Suprapubic skin (tissue), 4 donors: ENCODE data around the gene ATP6AP2.

Source experiments
- EP300 ChIP-seq: sonication (generic); formaldehyde crosslinking; IDR thresholded peaks from one replicate; pipeline ENCODE4 v1.6.1; 2017; ENCODE audit warnings: antibody characterized with exemption
- POLR2A ChIP-seq, 2 donors: fragments of 450-650 bp; IDR thresholded peaks; one replicate each; pipeline ENCODE4 v1.6.1; 2017; ENCODE audit warnings: antibody characterized with exemption in 2 of 2, mild to moderate bottlenecking in 2 of 2, moderate library complexity in 2 of 2
- POLR2AphosphoS5 ChIP-seq, 3 donors: sonication (generic); formaldehyde crosslinking; IDR thresholded peaks; one replicate each; pipeline ENCODE4 v1.6.1; 2017; ENCODE audit warnings: antibody characterized with exemption in 3 of 3
- TF ChIP-seq, protein P1 (sequence below), 2 donors: fragments of 200-600 bp in 1 of 2; fragments of 450-650 bp in 1 of 2; sonication (generic) in 1 of 2; IDR thresholded peaks; one replicate each; pipeline ENCODE4 v1.5.1; 2016 to 2019; ENCODE audit warnings: antibody characterized with exemption in 2 of 2, mild to moderate bottlenecking in 1 of 2, moderate library complexity in 1 of 2

DNA sequence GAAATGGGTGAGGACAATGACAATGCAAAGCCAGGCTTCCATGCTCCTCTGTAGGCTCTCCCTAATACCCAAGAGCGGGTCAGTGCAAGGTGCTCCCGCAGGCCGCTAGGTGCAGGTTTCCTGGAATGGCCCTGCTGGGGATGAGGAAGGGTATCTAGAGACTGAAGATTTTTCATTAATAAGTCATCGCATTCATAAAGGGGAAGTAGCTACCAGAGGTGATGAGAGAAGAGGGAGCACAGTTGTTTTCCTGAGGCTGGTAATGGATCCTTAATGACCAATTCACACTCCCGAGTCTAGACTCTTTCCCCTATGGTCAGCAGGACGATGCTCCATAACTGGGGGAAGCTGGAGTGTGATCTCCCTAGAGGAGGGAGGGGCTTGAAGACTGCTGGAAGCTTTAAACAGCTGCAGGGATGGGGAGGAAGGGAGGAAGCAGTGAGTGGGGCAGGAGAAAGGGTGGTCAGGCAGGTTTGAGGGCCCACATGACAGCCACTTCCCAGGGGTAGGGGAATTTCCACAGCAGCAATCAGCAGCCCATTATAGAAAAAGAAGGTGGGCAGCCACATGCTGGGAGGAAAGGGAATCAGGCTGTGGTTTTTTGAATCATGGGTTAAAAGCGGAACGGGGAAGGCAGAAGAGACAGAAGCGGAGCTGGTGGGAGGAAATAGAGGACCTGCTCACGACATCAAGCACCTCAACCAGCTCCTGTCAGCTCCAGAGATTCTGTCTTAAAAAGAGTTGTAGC lies 10.2 kb upstream of the ATP6AP2 start:
- no peak for TF ChIP-seq POLR2A (IDR thresholded peaks at IDR 0.05)
- TF ChIP-seq, protein P1, sequence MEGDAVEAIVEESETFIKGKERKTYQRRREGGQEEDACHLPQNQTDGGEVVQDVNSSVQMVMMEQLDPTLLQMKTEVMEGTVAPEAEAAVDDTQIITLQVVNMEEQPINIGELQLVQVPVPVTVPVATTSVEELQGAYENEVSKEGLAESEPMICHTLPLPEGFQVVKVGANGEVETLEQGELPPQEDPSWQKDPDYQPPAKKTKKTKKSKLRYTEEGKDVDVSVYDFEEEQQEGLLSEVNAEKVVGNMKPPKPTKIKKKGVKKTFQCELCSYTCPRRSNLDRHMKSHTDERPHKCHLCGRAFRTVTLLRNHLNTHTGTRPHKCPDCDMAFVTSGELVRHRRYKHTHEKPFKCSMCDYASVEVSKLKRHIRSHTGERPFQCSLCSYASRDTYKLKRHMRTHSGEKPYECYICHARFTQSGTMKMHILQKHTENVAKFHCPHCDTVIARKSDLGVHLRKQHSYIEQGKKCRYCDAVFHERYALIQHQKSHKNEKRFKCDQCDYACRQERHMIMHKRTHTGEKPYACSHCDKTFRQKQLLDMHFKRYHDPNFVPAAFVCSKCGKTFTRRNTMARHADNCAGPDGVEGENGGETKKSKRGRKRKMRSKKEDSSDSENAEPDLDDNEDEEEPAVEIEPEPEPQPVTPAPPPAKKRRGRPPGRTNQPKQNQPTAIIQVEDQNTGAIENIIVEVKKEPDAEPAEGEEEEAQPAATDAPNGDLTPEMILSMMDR (IDR thresholded peaks at IDR 0.05): no peak
- no peak for TF ChIP-seq EP300
- TF ChIP-seq POLR2AphosphoS5 (IDR thresholded peaks at IDR 0.05): no peak
